HPDE6-E6E7 (cell line): Measurements from ENCODE around the gene DELE1.

Experiments used
- DNase-seq: peaks from one replicate; pipeline ENCODE4 v3.0.0; 2011; ENCODE audit warnings: missing footprints; ENCODE audit errors: extremely low spot score

DELE1 gene

DNA sequence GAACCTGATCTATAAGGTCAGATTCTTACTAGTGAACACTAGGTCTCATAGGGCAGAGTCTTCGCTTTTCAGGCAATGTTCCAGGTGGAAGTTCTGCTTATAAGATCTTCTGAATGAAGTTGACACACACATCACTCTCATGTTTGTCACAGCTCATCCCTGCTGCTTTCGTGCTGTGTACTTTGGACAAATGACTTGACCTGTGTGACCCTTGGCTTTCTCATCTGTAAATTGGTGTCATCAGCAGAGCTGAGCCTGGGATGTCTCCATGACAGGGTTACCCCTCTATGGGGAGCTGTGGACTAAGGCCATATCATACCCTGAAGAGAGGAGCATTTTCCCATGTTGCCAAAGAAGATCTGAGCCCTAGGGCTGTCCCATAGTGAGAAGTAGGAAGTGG is 2.8 kb downstream of the DELE1 start:
- no peak for DNase-seq

- no peak for DNase-seq
These were observed 4.4 kb downstream of the DELE1 start for GRCh38 chr5:141928051-141928450.

- no peak for DNase-seq
These were observed 5.9 kb downstream of the DELE1 start for GRCh38 chr5:141929398-141930058.

GRCh38 chr5:141931694-141932093 is 8.0 kb downstream of the DELE1 start:
- DNase-seq = no peak

DNA sequence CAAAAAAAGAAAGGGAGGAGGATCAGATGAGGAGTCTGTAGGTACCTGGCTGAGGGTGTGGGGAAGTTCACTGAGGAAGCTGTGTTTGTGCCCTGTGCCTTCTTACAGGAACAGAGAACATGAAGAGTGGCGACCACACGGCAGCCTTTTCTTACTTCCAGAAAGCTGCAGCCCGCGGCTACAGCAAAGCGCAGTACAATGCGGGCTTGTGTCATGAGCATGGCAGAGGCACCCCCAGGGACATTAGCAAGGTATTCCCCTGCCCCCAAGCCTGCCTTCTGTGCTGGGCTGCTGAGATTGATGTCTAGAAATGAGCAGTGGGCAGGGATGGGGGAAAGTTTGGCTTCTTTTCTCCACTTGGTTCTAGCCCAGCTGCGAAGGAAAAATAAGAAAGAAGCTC is 9.5 kb downstream of the DELE1 start:
- DNase-seq = no peak

GRCh38 chr5:141934099-141934844 is 10.6 kb downstream of the DELE1 start:
- no peak for DNase-seq

- peak; percentile 77 for DNase-seq
These were observed 11.9 kb downstream of the DELE1 start for GRCh38 chr5:141935538-141935937.

DNA sequence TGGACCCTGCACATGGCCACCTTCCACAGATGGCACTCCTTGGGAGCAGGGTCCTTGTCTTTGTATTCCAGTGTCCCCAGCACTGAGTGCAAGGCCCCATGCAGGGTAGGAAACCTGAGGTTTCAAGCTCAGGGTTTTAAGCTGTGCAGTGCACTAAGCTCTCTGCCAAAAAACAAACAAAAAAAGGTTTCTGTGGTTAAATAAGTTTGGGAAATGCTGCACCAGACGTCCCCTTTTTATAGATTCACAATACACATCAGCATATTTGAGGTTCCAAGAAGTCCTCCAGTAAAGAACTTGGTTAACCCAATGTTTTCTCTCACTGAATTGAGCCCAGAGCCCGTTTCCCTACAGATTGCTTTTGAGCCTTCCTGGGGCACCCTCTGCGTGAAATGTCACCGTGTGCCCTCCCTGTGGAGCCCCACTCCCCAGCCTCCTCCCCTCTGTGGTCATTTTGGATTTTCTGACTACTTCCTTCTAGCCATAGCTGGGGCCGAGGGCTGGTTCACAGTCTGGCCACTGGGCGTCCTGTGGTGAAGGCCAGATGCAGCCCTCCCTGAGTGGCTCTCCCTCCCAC is 17.1 kb downstream of the DELE1 start:
- no peak for DNase-seq

DNA sequence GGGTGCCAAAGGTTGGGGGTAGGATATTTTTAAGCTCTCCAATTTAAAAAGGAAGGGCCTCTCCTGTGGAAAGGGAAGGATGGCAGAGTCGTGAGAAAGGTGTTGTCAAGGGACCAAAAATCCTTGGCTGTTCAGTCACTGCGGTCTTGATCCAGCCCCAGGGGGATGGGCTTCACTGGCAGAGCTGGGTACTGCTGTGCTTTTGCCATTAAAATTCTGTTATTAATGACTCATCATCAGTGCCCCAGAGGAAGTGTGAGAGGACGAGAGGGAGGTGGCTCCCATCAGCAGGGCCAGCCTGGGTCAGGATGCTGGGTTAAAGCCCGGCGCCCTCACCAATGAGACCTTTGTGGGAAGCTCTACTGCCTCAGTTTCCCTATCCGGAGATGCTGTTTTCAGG is 17.6 kb downstream of the DELE1 start:
- DNase-seq = no peak

- DNase-seq = no peak
These were observed 18.1 kb downstream of the DELE1 start for GRCh38 chr5:141941779-141942178.

DNA sequence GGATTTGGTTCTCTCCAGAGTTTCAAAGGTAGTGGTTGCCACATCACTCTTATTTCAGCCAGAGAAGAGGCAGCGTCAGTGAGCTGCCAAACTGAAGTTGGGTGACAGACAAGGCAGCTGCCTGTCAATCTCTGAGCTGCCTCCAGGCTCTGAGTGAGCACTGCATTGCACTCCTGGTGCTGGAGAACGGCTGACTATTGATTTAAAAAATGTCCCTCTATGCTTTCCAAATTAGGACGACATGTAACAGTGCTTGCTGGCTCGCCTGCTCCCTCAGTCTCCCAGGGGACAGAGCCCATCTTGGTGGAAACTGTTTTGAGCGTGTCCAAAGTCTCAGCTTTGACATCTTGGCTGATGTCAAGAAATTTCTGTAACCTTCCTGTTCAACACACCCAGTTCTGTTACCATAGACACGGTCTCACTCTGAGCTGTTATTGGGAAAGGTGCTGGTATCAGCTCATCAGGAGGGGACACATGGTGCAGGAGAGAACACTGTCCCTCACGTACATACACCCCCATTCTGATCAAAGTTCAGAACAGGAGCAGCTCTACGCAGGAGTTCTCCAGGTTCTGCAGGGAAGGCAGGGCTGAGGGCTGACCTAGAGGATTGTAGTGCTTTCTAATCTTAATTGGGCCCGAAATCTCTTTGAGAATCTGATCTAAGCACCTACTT is 18.6 kb downstream of the DELE1 start:
- DNase-seq = no peak

DNA sequence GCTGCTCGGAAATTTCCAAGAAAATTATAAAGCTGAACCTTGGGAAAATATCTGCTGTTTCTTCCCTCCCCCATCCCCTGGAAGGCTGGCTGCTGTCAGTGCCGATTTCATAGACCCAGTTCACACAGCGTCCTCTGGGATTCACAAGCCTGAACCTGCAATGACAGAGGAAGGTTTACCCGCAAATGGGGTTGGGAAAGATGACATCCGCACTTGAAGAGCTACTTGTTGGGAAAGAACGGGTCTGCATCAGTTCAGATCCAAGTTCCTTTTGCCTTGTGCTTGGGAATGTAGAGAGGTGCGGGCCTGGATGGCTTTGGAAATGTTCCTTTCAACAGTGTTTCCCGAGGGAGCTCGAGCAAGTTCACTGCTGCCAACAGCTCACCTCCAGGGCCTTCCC is 20.4 kb downstream of the DELE1 start:
- DNase-seq = no peak

DNA sequence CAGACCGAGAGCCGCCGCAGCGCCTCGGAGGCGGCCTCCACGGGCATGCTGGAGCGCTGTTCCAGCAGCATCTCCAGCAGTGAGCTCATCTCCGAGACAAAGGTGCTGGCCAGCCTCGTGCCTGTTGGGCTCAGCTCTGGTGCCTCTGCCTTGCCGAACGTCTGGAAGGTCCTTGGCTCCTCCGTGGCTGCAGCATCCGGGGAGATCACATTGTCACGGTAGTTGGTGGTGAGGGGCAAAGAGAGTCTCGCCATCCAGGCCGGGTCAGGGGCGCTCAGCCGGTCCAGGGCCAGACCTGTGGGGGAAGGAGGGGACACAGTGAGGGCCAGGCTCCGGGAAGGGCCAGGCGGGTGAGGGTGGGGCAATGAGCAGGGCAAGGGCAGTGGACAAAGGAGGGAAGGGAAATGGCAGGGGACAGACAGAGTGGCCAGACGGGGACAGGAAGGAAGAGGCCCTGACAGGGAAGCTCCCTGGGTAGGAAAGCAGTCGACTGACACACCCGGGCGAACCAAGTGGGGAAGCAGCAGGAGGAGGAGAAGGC is 21.9 kb downstream of the DELE1 start:
- no peak for DNase-seq

- no peak for DNase-seq
These were observed 23.6 kb downstream of the DELE1 start for GRCh38 chr5:141947316-141947715.

DNA sequence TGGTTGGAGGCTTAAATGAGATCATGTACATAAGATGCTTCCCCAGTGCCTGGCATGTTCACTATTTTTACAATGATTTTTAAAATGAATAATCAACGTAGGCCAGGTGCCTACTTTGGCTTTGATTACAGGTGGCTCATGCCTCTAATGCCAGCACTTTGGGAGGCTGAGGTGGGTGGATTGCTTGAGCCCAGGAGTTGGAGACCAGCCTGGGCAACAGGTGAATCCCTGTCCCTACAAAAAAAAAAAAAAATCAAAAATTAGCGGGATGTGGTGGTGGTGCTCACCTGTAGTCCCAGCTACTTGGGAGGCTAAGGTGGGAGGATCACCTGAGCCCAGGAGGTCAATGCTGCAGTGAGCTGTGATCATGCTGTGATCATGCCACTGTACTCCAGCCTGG is 25.1 kb downstream of the DELE1 start:
- DNase-seq = no peak

GRCh38 chr5:141949511-141949910 is 25.8 kb downstream of the DELE1 start:
- no peak for DNase-seq

GRCh38 chr5:141950207-141951005 is 26.7 kb downstream of the DELE1 start:
- no peak for DNase-seq

- no peak for DNase-seq
These were observed 27.7 kb downstream of the DELE1 start for GRCh38 chr5:141951332-141951781.

- no peak for DNase-seq
These were observed 28.3 kb downstream of the DELE1 start for GRCh38 chr5:141952020-141952419.

DNA sequence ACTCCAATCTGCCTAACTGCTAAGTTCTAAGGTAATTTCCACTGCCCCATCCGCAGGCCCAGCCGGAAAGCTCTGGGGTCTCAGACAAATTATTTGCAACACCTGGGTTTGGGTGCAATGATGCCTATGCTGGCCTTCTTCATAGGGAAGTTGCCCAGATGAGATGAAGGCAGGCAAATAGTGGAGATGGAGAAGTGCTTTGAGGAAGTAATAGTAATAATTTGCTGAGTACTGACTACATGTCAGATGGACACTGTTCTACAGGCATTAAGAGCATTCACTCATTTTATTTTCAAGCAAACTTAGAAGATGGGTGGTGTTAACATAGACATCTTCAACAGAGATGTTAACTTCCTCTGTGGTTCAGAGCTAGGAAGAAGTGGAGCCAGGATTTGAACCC is 30.5 kb downstream of the DELE1 start:
- DNase-seq = no peak

- no peak for DNase-seq
These were observed 33.8 kb downstream of the DELE1 start for GRCh38 chr5:141957367-141957996.
